NCI-H146 treated with DMSO at 0.1 percent for 48 hours (cell line): ENCODE results near the gene TEAD3.

Source experiments
- DNase-seq: peaks from one replicate; lab custom pipeline; 2025; ENCODE audit not compliant: unreplicated experiment; lab: John Stamatoyannopoulos, UW

Gene TEAD3

GRCh38 chr6:35492974-35493284, 4.0 kb downstream of the TEAD3 start:
- DNase-seq: no peak

- DNase-seq: no peak
Observed at GRCh38 chr6:35492258-35492973, 4.5 kb downstream of the TEAD3 start.

- DNase-seq: no peak
Observed at GRCh38 chr6:35491558-35492257, 5.2 kb downstream of the TEAD3 start.

- DNase-seq: no peak
Observed at GRCh38 chr6:35490821-35491557, 5.9 kb downstream of the TEAD3 start.

GRCh38 chr6:35489995-35490791, 6.7 kb downstream of the TEAD3 start:
- no peak for DNase-seq

GRCh38 chr6:35489066-35489465, 7.8 kb downstream of the TEAD3 start:
- DNase-seq: no peak

- DNase-seq: no peak
Observed at GRCh38 chr6:35488517-35488862, 8.4 kb downstream of the TEAD3 start.

GRCh38 chr6:35487658-35488516, 9.0 kb downstream of the TEAD3 start:
- no peak for DNase-seq

- no peak for DNase-seq
Observed at GRCh38 chr6:35486005-35486925, 10.6 kb downstream of the TEAD3 start.

- DNase-seq: no peak
Observed at GRCh38 chr6:35485402-35485877, 11.4 kb downstream of the TEAD3 start.

GRCh38 chr6:35484921-35485392, 11.9 kb downstream of the TEAD3 start:
- DNase-seq: no peak

- no peak for DNase-seq
Observed at GRCh38 chr6:35483893-35484645, 12.8 kb downstream of the TEAD3 start.

GRCh38 chr6:35483490-35483889, 13.4 kb downstream of the TEAD3 start:
- no peak for DNase-seq

- DNase-seq: no peak
Observed at GRCh38 chr6:35483062-35483461, 13.8 kb downstream of the TEAD3 start.

GRCh38 chr6:35481226-35481625, 15.7 kb downstream of the TEAD3 start:
- DNase-seq: no peak

- no peak for DNase-seq
Observed at GRCh38 chr6:35480176-35480575, 16.7 kb downstream of the TEAD3 start.

- DNase-seq: no peak
Observed at GRCh38 chr6:35478259-35478658, 18.6 kb downstream of the TEAD3 start.

GRCh38 chr6:35477551-35478179, 19.2 kb downstream of the TEAD3 start:
- DNase-seq: no peak
